ENCODE measurements around the gene PPME1. TPM values are rescaled to one million over a fixed set of nuclear protein-coding genes. Genes with fewer than 3 reads are reported as not detected.
A peak's percentile ranks its signal among the peaks of the same experiment; 100 is the strongest.

The PPME1 gene
- total RNA-seq, 1 experiment from 2014 or later = 81.0 TPM

DNA sequence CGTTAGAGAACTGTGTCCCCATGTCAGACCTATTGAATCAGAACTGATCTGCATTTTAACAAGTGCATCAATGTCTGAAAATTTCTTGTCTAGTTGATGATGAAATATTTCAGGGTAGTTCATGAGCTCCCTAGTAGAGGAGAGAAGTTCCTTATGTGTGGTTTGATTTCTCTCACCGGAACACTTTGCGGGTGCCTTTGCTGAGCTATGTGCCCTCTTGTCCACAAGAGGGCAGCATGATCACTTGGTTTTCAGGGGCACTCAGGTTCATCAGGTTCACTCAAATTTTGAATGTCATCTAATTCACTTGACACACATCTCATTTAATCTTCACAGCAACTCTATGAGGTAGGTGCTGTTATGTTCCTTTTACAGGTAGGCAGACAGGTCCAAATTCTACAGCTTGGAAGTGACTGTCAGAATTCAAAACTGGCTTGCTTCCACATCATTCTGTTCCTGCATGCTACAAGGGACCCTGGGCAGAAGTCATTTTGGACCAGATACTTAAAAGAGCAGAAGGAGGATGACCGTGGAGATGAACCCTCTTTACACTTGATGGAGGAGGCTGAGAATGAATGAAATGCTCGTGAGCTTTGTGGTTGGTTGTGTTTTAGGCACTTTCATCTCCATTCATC lies 84.8 kb downstream of the PPME1 start:
- H3K27me3 ChIP-seq (ENCODE audit: insufficient read depth, low read depth) = no peaks in the 10 kb centered on the region
- intact Hi-C loops (cut with micrococcal nuclease; ENCODE audit: unreplicated experiment) = loop anchor here (1.0 to 10.0 kb wide), 6 partner anchors 141 to 479 kb away; partner anchors contain the start of genes CHRDL2 and PGM2L1
- H3K36me3 ChIP-seq (ENCODE audit: low read depth) = no peaks in the 10 kb centered on the region

DNA sequence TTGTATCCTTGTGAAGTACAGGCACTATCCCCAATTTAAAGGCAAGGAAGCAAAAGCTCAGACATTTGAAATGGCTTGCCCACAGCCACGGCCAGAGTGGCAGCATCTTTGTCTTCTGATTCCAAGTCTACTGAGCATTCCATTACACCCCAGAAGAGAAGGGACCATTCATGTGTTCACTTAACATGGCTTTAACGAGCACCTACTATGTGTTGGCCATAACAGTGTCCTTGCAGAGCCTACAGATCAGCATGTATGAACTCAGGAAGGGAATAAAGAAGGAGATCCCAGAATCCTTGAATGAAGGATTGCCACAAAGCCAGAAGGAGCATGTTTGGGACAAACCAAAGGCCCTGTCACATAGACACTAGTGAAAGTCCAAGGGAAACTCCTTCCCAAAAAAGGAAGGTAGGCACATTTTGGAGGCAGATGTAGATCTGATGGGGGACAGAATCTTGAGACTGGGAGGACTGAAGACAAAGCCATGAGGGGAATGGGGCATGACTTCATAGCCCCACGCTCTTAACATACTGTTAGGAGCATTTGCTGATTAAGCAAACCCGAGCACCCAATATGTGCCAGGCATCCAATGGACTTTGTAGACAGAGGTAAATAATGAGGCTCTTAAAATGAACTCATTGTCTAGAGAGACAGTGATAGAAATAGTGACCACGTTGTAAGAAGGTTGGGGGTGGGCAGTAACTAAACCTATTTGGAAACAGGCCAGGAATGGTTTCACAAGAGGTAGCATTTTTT lies 85.5 kb downstream of the PPME1 start:
- BruUV-seq (replicated peaks) = TSS peak; percentile 38
- peak in 1 of 2 experiments; percentile 26 for DNase-seq
- no peaks in the 10 kb centered on the region for H4K20me1 ChIP-seq (ENCODE audit: insufficient read depth)
- H3K9me3 ChIP-seq (ENCODE audit: insufficient read depth, low read depth) = no peaks in the 10 kb centered on the region
- no peaks in the 10 kb centered on the region for H3K79me2 ChIP-seq (ENCODE audit: low read depth)
- H3K4me1 ChIP-seq (replicated peaks; ENCODE audit: insufficient read depth) = no peaks in the 10 kb centered on the region
- CTCF ChIA-PET = interaction anchor here (0.7 to 3.1 kb wide), 8 partner anchors 12 to 314 kb away, joined by 3 to 50 read pairs (median 4); no protein-coding TSS in a partner anchor
- H3K4me2 ChIP-seq = no peak overlapping the region
- intact Hi-C loops (cut with micrococcal nuclease; ENCODE audit: unreplicated experiment) = loop anchor here (1.0 to 10.0 kb wide), 6 partner anchors 141 to 478 kb away; partner anchors contain the start of genes CHRDL2 and PGM2L1
- H2AFZ ChIP-seq = no peak overlapping the region
- TF ChIP-seq, protein P1, sequence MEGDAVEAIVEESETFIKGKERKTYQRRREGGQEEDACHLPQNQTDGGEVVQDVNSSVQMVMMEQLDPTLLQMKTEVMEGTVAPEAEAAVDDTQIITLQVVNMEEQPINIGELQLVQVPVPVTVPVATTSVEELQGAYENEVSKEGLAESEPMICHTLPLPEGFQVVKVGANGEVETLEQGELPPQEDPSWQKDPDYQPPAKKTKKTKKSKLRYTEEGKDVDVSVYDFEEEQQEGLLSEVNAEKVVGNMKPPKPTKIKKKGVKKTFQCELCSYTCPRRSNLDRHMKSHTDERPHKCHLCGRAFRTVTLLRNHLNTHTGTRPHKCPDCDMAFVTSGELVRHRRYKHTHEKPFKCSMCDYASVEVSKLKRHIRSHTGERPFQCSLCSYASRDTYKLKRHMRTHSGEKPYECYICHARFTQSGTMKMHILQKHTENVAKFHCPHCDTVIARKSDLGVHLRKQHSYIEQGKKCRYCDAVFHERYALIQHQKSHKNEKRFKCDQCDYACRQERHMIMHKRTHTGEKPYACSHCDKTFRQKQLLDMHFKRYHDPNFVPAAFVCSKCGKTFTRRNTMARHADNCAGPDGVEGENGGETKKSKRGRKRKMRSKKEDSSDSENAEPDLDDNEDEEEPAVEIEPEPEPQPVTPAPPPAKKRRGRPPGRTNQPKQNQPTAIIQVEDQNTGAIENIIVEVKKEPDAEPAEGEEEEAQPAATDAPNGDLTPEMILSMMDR (conservative IDR thresholded peaks at IDR 0.05) = no peak
- TF ChIP-seq EZH2 (IDR thresholded peaks at IDR 0.05; ENCODE audit: low read depth) = no peak
- H3K9me2 ChIP-seq (ENCODE audit: insufficient read depth) = no peaks in the 10 kb centered on the region
- POLR2A ChIA-PET (ENCODE audit: unreplicated experiment) = interaction anchor here (0.6 to 0.8 kb wide), 3 partner anchors 188 to 336 kb away, joined by 3 to 9 read pairs (median 3); partner anchors contain the start of gene POLD3
- H3K27me3 ChIP-seq (ENCODE audit: insufficient read depth, low read depth) = no peaks in the 10 kb centered on the region
- peaks cover 5% of the 10 kb centered on the region; the same call in 1 of the 2 replicates for H3F3A ChIP-seq (ENCODE audit: insufficient read depth, low read depth)
- no peak overlapping the region for H3K27ac ChIP-seq
- H3K4me3 ChIP-seq = no peak overlapping the region
- no peaks in the 10 kb centered on the region for H3K36me3 ChIP-seq (ENCODE audit: low read depth)

More for the DNA sequence above, 84.8 kb downstream of the PPME1 start:
- H3F3A ChIP-seq (ENCODE audit: insufficient read depth, low read depth) = peaks cover 5% of the 10 kb centered on the region; the same call in 1 of the 2 replicates
- H3K4me2 ChIP-seq = no peak overlapping the region
- H2AFZ ChIP-seq = no peak overlapping the region
- H3K9me3 ChIP-seq (ENCODE audit: insufficient read depth, low read depth) = no peaks in the 10 kb centered on the region
- no peaks in the 10 kb centered on the region for H4K20me1 ChIP-seq (ENCODE audit: insufficient read depth)
- CTCF ChIA-PET = interaction anchor here (0.6 to 3.1 kb wide), 10 partner anchors 13 to 315 kb away, joined by 3 to 50 read pairs (median 3); no protein-coding TSS in a partner anchor
- H3K27ac ChIP-seq = no peak overlapping the region
- POLR2A ChIA-PET (ENCODE audit: unreplicated experiment) = interaction anchor here (0.6 to 1.1 kb wide), 4 partner anchors 142 to 336 kb away, joined by 3 to 9 read pairs (median 3); partner anchors contain the start of gene POLD3
- no peaks in the 10 kb centered on the region for H3K4me1 ChIP-seq (replicated peaks; ENCODE audit: insufficient read depth)
- BruUV-seq (replicated peaks) = no TSS peak
- H3K9me2 ChIP-seq (ENCODE audit: insufficient read depth) = no peaks in the 10 kb centered on the region
- no peak for TF ChIP-seq EZH2 (IDR thresholded peaks at IDR 0.05; ENCODE audit: low read depth)
- TF ChIP-seq, protein P1 (conservative IDR thresholded peaks at IDR 0.05) = peak; percentile 97
- no peaks in the 10 kb centered on the region for H3K79me2 ChIP-seq (ENCODE audit: low read depth)
- H3K4me3 ChIP-seq = no peak overlapping the region
- DNase-seq = peak; percentile 52 to 60

DNA sequence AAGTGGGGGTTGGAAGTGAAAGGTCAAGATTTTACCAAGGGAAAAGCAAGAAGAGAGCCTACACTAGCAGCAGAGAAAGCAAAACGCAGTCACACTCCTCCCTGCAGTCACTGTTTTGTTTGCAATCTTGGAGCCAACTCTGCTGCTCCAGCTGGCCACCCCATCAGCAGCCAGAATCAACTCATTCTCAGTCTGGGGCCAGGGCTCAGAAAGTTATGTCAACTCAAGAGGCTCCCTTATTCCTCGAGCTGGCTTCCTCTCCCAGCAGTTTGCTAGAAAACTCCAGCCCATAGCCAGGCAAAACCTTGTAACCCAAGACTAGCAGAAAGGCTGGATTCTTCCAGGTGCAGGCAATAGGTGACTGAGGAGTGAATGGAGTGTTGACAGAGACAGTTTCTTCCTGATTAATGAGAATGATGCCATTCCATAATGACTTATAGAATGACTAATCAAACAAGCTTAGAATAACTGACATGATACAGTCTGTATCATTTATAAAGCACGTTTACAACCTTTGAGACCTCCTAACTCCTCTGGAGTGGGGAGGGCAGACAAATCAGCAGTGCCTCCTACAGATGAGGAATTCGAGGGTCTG lies 87.0 kb downstream of the PPME1 start:
- H3K4me2 ChIP-seq = no peak overlapping the region
- DNase-seq = peak in 1 of 2 experiments; percentile 34
- H3K36me3 ChIP-seq (ENCODE audit: low read depth) = no peaks in the 10 kb centered on the region
- intact Hi-C loops (cut with micrococcal nuclease; ENCODE audit: unreplicated experiment) = loop anchor here (2.0 to 10.0 kb wide), 4 partner anchors 139 to 477 kb away; partner anchors contain the start of genes CHRDL2 and PGM2L1
- ChIA-PET POLR2A (ENCODE audit: unreplicated experiment) (no interaction called here), CTCF (interaction anchor here (2.0 kb wide), 1 partner anchor 192 kb away, joined by 6 read pairs; no protein-coding TSS in a partner anchor)
- H3F3A ChIP-seq (ENCODE audit: insufficient read depth, low read depth) = peaks cover 5% of the 10 kb centered on the region; the same call in 1 of the 2 replicates
- no peaks in the 10 kb centered on the region for H3K79me2 ChIP-seq (ENCODE audit: low read depth)
- H3K4me1 ChIP-seq (replicated peaks; ENCODE audit: insufficient read depth) = no peaks in the 10 kb centered on the region
- no peak overlapping the region for H3K27ac ChIP-seq
- BruUV-seq (replicated peaks) = no TSS peak
- TF ChIP-seq EZH2 (IDR thresholded peaks at IDR 0.05; ENCODE audit: low read depth) = no peak
- TF ChIP-seq, protein P1 (conservative IDR thresholded peaks at IDR 0.05) = no peak
- H3K4me3 ChIP-seq = no peak overlapping the region
- H3K9me2 ChIP-seq (ENCODE audit: insufficient read depth) = no peaks in the 10 kb centered on the region
- H4K20me1 ChIP-seq (ENCODE audit: insufficient read depth) = no peaks in the 10 kb centered on the region
- no peaks in the 10 kb centered on the region for H3K27me3 ChIP-seq (ENCODE audit: insufficient read depth, low read depth)
- no peak overlapping the region for H2AFZ ChIP-seq
- H3K9me3 ChIP-seq (ENCODE audit: insufficient read depth, low read depth) = no peaks in the 10 kb centered on the region
